Stromal cell of bone marrow (primary cell): ENCODE results near the gene PTTG1IP.

ENCODE experiments used
- DNase-seq: peaks from one replicate; pipeline ENCODE4 v3.0.0-alpha.2; 2012; ENCODE audit warnings: low read depth

The PTTG1IP gene

DNA sequence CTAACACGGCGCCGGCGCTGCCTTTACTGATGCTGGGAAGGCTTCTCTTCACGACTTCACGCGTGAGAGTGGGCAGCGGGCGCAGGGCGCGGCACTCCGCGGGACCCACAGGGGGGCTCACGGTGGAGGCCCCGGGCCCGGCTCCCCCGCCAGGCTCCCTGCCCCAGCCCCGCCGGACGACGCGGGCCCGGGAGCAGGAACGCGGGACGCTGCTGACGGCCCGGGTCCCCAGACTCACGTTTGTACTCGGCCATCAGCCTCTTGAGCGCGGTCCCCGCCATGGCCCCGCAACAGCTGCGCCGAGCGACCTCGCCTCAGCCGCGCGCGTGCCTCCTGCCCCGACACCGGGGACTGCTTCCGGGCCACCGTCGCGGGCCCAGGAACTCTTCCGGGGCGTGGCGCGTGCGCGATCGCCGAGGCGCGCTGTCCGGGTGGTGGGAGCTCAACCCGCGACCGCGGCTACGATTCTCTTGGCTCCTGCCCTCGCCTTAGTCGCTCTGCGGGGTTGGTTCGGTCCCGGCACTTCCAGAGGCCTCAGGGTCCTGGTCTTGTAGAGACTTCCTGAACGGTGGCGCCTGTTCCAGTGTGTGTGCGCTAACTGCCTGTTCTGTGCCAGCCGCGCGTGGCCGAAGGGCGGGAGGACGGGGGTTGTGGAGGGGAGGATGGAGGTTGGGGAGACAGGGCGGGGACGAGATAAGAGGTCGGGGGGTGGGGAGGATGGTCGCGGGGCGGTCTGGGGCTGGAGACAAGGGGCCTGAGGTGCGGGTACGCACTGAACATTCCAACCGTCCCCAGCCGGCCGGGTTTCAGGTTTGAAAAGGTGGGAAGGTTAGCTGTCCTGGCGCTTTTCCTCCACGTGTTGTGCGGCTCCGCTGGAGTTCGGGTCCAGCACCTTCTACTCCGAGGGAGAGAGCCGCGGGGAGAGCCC, 71.8 kb downstream of the PTTG1IP start, which contains the start of gene UBE2G2:
UBE2G2 (minus strand) TSS at position 353 of the 928 bp plus-strand sequence; CDS start at position 281, 72 bp downstream.
- DNase-seq: peak; percentile 44

DNA sequence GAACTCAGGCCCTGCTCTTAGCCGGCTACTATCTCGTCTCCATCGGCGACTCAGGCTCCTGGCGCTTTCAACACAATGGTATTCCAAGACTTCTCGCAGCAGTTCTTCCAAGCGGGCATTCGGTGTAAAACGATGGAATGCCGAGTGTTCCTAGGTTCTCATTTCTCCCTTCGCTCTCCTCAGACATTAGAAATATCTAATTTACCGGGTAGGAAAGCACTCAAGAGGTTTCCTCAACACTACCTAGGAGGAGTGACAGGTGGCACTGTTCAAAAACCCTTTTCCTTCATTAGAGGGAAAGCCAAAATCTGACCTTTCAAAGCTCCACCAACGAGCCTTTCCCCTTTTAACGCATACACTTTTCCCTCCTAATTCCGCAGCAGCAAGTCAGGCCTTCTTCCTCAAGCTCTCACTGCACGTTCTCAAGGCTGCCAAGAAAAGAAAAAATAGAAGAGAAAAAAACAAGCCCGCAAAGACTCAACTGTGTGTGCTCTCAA, 72.5 kb downstream of the PTTG1IP start:
- no peak for DNase-seq

DNA sequence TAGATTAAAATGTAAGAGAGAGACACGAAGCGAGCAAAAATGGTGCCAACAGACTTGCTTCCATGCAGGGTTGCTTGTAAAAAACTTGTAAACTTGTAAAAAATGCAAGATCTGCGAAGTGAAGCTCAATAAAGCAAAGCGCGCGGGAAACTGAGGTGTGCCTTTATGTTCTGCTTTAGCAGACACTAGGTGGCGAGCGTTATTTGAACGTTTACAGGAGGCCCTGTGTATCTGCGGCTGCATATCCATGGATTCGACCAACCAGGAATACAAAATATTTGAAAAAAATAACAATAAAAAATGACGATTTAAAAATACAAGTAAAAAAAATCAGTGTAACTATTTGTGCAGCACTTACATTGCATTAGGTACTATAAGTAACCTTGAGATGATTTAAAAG, 73.4 kb downstream of the PTTG1IP start:
- DNase-seq: peak; percentile 43

DNA sequence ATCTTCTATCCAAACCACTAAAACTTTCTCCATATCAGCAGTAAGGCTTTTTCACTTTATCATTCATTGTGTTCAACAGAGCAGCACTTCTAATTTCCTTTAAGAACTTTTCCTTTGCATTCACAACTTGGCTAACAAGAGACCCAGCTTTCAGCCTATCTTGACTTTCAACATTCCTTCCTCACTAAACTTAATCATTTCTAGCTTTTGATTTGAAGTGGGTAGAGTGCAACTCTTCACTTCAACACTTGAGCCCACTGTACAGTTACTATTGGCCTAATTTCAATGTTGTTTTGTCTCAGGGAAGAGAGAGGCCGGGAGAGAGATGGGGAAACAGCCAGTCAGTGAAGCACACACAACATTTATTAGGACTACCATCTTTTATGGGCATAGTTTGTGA, 73.8 kb downstream of the PTTG1IP start:
- DNase-seq: no peak
